Measurements from ENCODE around the gene COL12A1. TPM values are rescaled to one million over a fixed set of nuclear protein-coding genes. Genes with fewer than 3 reads are reported as not detected.

COL12A1 gene
- total and polyA plus RNA-seq, 2 donors (not counting 3 experiments of a cell fraction or from before 2014, with no cell fraction given) = 48.5 to 89.1 TPM

DNA sequence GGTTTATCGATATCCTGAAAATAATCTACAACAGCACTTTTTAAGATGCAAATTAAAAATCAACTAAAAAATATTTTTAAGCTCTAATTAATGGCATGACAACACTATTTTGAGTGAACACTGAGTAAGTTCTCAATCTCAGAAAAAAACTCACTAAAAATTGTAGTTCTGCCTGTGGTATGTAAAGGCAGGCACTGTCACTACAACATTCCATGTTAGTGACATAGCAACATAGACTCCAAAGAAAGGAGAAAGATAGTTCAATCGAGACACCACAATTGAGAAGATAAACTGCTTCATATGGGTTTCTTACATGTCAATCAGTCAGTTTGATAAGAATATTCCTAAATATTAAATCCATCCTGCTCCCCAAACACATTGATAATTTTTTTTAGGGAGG is 38.0 kb downstream of the COL12A1 start:
- FAIRE-seq = no peak

More for the DNA sequence above, 38.0 kb downstream of the COL12A1 start:
- dilution Hi-C loops (cut with MboI; ENCODE audit: extremely low pct_ligation_motif_present, low sequenced_read_pairs) (no loop called here), intact Hi-C loops (cut with micrococcal nuclease) (no loop called here)
- H4K20me1 ChIP-seq (replicated peaks; ENCODE audit: control insufficient read depth, extremely low read depth, insufficient read depth, low read length) = no peaks in the 10 kb centered on the region
- H3K9me1 ChIP-seq (replicated peaks; ENCODE audit: control insufficient read depth, extremely low read depth, insufficient read depth, low read length) = no peaks in the 10 kb centered on the region
- H3K36me3 ChIP-seq (ENCODE audit: control insufficient read depth in 2 of 2, extremely low read depth in 1 of 2, insufficient read depth in 2 of 2, low read length in 2 of 2) = no peaks in the 10 kb centered on the region
- TF ChIP-seq POLR2AphosphoS5 (IDR thresholded peaks at IDR 0.05; ENCODE audit: insufficient read depth, low read depth, low read length) (no peak), POLR2A (IDR thresholded peaks at IDR 0.05; ENCODE audit: low read depth, low read length) (no peak), JUN (IDR thresholded peaks at IDR 0.05; ENCODE audit: borderline replicate concordance, insufficient read depth, insufficient read length, low read depth) (no peak), MAX (IDR thresholded peaks at IDR 0.05; ENCODE audit: insufficient read depth, insufficient read length) (no peak), FOS (IDR thresholded peaks at IDR 0.05; ENCODE audit: borderline replicate concordance, insufficient read depth, low read length) (no peak), GATA2 (IDR thresholded peaks at IDR 0.05; ENCODE audit: insufficient read depth, insufficient read length, low read depth, low read length) (no peak), EZH2 (IDR thresholded peaks at IDR 0.05; ENCODE audit: borderline replicate concordance, low read depth, low read length, severe bottlenecking) (no peak), MYC (IDR thresholded peaks at IDR 0.05; ENCODE audit: low read depth, low read length) (no peak)
- TF ChIP-seq, protein P1, sequence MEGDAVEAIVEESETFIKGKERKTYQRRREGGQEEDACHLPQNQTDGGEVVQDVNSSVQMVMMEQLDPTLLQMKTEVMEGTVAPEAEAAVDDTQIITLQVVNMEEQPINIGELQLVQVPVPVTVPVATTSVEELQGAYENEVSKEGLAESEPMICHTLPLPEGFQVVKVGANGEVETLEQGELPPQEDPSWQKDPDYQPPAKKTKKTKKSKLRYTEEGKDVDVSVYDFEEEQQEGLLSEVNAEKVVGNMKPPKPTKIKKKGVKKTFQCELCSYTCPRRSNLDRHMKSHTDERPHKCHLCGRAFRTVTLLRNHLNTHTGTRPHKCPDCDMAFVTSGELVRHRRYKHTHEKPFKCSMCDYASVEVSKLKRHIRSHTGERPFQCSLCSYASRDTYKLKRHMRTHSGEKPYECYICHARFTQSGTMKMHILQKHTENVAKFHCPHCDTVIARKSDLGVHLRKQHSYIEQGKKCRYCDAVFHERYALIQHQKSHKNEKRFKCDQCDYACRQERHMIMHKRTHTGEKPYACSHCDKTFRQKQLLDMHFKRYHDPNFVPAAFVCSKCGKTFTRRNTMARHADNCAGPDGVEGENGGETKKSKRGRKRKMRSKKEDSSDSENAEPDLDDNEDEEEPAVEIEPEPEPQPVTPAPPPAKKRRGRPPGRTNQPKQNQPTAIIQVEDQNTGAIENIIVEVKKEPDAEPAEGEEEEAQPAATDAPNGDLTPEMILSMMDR (IDR thresholded peaks at IDR 0.05; ENCODE audit: extremely low read depth in 1 of 2, insufficient read depth in 1 of 2, low read depth in 1 of 2, low read length in 2 of 2) = no peak
- BruUV-seq (replicated peaks) = no TSS peak
- DNase-seq (ENCODE audit: low read depth, low spot score) = no peak
- no peak overlapping the region for H3K4me2 ChIP-seq (ENCODE audit: insufficient read depth, low read length)
- H3K9ac ChIP-seq (replicated peaks; ENCODE audit: extremely low read depth, insufficient read depth, low read length) = no peak overlapping the region
- CTCF ChIA-PET = interaction anchor here (1.2 to 2.5 kb wide), 3 partner anchors 10 to 36 kb away, joined by 4 to 8 read pairs (median 6); no protein-coding TSS in a partner anchor
- no peaks in the 10 kb centered on the region for H3K79me2 ChIP-seq (ENCODE audit: control insufficient read depth, insufficient read depth, low read length)
- POLR2A ChIA-PET = no interaction called here
- no peak overlapping the region for H3K4me3 ChIP-seq (replicated peaks in 1 of 3; ENCODE audit: insufficient read depth in 1 of 3, low read depth in 1 of 3, low read length in 3 of 3)
- no peaks in the 10 kb centered on the region for H3K27me3 ChIP-seq (ENCODE audit: control insufficient read depth in 2 of 2, insufficient read depth in 2 of 2, low read length in 2 of 2)
- H2AFZ ChIP-seq (ENCODE audit: low read depth, low read length) = no peak overlapping the region
- H3K27ac ChIP-seq (ENCODE audit: insufficient read depth, low read depth, low read length) = no peak overlapping the region
- no peaks in the 10 kb centered on the region for H3K9me3 ChIP-seq (replicated peaks; ENCODE audit: control insufficient read depth, insufficient read depth, low read length)
- H3K4me1 ChIP-seq (ENCODE audit: control insufficient read depth, extremely low read depth, insufficient read depth, low read length) = peaks cover 10% of the 10 kb centered on the region

Data from endothelial cell of umbilical vein (primary cell).